HepG2 (cell line): ENCODE measurements around the gene PIGR.

Experiments used
- ATAD3A ChIP-seq: sonication (generic); formaldehyde crosslinking; IDR thresholded peaks from 2 replicates; pipeline ENCODE4 v1.4.0; 2020; ENCODE audit warnings: missing genetic modification reagents
- HMGXB4 ChIP-seq, 2 experiments: sonication (generic) in 1 of 2; formaldehyde crosslinking in 1 of 2; IDR thresholded peaks; 2 replicates each; pipeline versions ENCODE4 v1.4.0 to v1.6.1; 2018 to 2020; ENCODE audit warnings: missing genetic modification reagents in 2 of 2, borderline replicate concordance in 1 of 2, low read depth in 1 of 2, mild to moderate bottlenecking in 1 of 2, missing biosample characterization in 1 of 2
- HNRNPK ChIP-seq: fragments of 200-400 bp; formaldehyde crosslinking; IDR thresholded peaks from 2 replicates; pipeline ENCODE4 v1.6.1; 2018; ENCODE audit warnings: low read length, low read depth, moderate library complexity, mild to moderate bottlenecking; ENCODE audit not compliant: poor library complexity, severe bottlenecking
- NR3C1 ChIP-seq: sonication (generic); formaldehyde crosslinking; IDR thresholded peaks from 2 replicates; pipeline ENCODE4 v1.4.0; 2020; ENCODE audit warnings: missing genetic modification reagents
- SMAD1 ChIP-seq: sonication (generic); formaldehyde crosslinking; IDR thresholded peaks from 2 replicates; pipeline ENCODE4 v1.4.0; 2020; ENCODE audit warnings: missing genetic modification reagents, low read depth, mild to moderate bottlenecking, borderline replicate concordance
- ZNF3 ChIP-seq: IDR thresholded peaks from 2 replicates; pipeline ENCODE4 v1.7.0; 2017; ENCODE audit warnings: inconsistent platforms

- TF ChIP-seq NR3C1 (CRISPR knock-in tag) (no peak), HNRNPK (no peak), ATAD3A (CRISPR knock-in tag) (no peak), ZNF3 (CRISPR knock-in tag) (no peak), HMGXB4 (CRISPR knock-in tag; IDR thresholded peaks at IDR 0.05; ENCODE audit: borderline replicate concordance in 1 of 2, low read depth in 1 of 2) (peak; percentile 30 to 85; a peak in 2 of 4 replicates), SMAD1 (no peak)
Measured at GRCh38 chr1:206935491-206936067, 10.7 kb downstream of the PIGR start.
